Renal pelvis (tissue), 12 donors: ENCODE measurements around the gene BTBD19. TPM values are rescaled to one million over a fixed set of nuclear protein-coding genes. Genes with fewer than 3 reads are reported as not detected.
A peak's percentile ranks its signal among the peaks of the same experiment; 100 is the strongest.
"Not testable (repeated sequence)": the region's sequence is repeated elsewhere in the genome, so short reads cannot be mapped to it uniquely, and the experiment has no call there.

Experiments
- DNase-seq: peaks from one replicate; pipeline ENCODE4 v3.0.0-alpha.2; 2013
- long read RNA-seq, 16 experiments: transcript quantifications; one replicate each; lab custom pipeline, GENCODE V29; 2026
- polyA plus RNA-seq, 3 donors: library from polyadenylated mRNA; unstranded; fragments of 120-200 nt; gene quantifications; one replicate each; pipeline ENCODE4 v1.2.1, GENCODE V29; 2013; ENCODE audit not compliant: insufficient read length in 3 of 3

Gene BTBD19, protein sequence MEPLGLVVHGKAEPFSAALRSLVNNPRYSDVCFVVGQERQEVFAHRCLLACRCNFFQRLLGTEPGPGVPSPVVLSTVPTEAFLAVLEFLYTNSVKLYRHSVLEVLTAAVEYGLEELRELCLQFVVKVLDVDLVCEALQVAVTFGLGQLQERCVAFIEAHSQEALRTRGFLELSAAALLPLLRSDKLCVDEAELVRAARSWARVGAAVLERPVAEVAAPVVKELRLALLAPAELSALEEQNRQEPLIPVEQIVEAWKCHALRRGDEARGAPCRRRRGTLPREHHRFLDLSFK
- polyA plus RNA-seq = 10 to 100 TPM; 10.5 to 22.8 (median 22.7) TPM
- long read RNA-seq, donor 1 = 0 reads
- long read RNA-seq, donor 2, partial matches to known transcripts = 20 of 21 reads
- long read RNA-seq, donor 2, other reads (novel, unspliced or antisense) = 0 of 21 reads
- long read RNA-seq, donor 3, partial matches to known transcripts = 11 of 11 reads
- long read RNA-seq, donor 3, other reads (novel, unspliced or antisense) = 0 of 11 reads
- long read RNA-seq, donor 4 = 0 reads
- long read RNA-seq, donor 5 = 0 reads
- long read RNA-seq, donor 6, partial matches to known transcripts = 53 of 55 reads
- long read RNA-seq, donor 6, other reads (novel, unspliced or antisense) = 0 of 55 reads
- long read RNA-seq, donor 7, partial matches to known transcripts = 0 of 1 reads
- long read RNA-seq, donor 7, other reads (novel, unspliced or antisense) = 0 of 1 reads
- long read RNA-seq, donor 8 = 0 reads
- long read RNA-seq, donor 9, partial matches to known transcripts = 0 of 2 reads
- long read RNA-seq, donor 9, other reads (novel, unspliced or antisense) = 0 of 2 reads
- long read RNA-seq, donor 10, partial matches to known transcripts = 0 of 2 reads
- long read RNA-seq, donor 10, other reads (novel, unspliced or antisense) = 0 of 2 reads
- long read RNA-seq, donor 11 = 0 reads
- long read RNA-seq, donor 12, partial matches to known transcripts = 0 of 2 reads
- long read RNA-seq, donor 12, other reads (novel, unspliced or antisense) = 0 of 2 reads
- long read RNA-seq, donor 13, partial matches to known transcripts = 0 of 1 reads
- long read RNA-seq, donor 13, other reads (novel, unspliced or antisense) = 0 of 1 reads
- long read RNA-seq, donor 14 = 0 reads
- long read RNA-seq, donor 15, partial matches to known transcripts = 0 of 1 reads
- long read RNA-seq, donor 15, other reads (novel, unspliced or antisense) = 0 of 1 reads
- long read RNA-seq, donor 16, partial matches to known transcripts = 0 of 1 reads
- long read RNA-seq, donor 16, other reads (novel, unspliced or antisense) = 0 of 1 reads

DNA sequence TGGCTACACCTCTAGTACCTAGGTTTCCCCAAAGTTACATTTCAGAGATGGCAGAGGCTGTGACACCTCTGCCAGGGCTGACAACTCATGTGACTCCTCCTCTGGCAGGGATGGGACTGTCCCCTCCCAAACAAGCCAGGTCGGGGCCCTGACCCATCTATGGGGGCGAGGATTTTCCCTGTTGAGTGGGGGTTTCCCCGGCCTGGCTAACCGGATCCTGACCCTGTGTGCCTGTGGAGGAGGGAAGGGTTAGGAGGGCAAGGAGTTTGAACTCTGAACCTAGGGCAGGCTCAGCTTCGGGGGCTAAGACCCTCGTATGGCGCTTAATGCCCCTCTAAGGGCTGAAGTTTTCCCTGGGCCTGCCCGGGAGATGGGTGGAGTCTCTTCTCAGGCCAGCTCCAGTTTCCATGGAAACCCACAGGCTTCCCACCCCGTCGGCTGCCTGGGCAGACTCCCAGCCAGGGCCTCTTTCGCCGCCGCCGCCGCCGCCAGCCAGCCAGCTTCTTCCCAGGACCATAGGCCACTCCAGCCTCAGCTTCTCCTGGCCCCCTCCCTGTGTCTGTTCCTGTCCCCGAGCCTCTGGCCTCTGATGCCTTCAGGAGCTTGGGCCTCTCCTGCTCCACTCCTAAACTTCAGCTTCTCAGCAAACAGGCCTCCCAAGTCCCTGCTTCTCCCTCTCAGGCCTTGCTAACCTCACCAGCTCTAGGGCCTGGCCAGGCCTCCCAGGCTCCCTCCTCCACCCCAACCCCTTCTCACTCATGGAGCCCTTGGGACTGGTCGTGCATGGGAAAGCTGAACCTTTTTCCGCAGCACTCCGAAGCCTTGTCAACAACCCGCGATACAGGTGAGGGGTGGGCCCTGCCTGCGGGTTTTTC is at the start of gene BTBD19:
TSS of gene BTBD19 (plus strand) at position 461 of the 875 bp plus-strand sequence. CDS start at position 759, 298 bp downstream.
- DNase-seq = peak; percentile 90

DNA sequence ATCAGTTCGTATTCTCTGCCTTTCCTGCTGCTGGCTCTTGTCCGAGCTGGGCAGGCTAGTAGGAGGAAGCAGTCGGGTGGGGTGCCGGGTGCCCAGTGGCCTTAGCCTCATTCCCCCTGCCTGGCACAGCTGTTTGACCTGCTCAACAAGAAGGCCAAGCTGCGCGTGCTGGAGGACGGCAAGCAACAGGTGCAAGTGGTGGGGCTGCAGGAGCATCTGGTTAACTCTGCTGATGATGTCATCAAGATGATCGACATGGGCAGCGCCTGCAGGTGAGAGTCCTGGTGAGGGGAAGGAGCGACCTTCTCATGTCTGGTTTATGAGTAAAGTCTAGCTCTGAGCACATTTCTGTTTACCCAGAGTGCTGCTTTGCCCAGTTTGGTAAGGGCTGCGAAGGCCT is 49.2 kb upstream of the BTBD19 start:
- no peak for DNase-seq

DNA sequence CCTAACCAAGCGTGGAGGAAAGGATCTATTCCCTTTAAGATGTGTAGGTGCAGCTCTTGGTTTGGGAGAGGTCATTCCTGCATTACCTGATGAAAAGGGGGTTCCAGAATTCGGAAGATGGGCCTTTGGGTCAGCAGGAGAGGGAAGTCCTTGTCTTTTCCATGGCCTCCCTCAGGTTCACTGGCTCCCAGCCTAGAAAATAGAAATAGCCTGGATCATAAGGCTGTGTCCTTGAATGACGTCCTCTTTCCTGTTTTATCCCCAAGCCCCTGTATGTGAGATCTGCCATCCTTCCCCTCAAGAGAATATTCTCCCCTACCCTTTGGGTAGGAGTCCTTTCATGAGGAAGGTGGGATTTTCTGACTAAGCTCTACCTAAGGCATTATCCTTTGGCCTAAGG is 47.4 kb upstream of the BTBD19 start:
- DNase-seq = no peak

DNA sequence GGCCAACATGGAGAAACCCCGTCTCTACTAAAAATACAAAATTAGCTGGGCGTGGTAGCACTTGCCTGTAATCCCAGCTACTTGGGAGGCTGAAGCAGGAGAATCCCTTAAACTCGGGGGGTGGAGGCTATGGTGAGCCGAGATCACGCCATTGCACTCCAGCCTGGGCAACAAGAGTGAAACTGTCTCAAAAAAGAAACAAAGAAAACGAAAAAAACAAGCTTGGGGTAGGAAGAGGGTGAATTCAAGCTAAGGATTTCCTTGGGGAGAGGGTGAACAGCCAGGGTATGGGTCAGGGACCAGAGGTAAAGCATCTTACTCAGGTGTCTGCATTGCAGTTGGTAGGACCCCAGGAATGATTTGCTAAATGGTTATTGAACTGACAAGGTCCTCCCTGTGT is 41.9 kb upstream of the BTBD19 start:
- not testable (repeated sequence) for DNase-seq

DNA sequence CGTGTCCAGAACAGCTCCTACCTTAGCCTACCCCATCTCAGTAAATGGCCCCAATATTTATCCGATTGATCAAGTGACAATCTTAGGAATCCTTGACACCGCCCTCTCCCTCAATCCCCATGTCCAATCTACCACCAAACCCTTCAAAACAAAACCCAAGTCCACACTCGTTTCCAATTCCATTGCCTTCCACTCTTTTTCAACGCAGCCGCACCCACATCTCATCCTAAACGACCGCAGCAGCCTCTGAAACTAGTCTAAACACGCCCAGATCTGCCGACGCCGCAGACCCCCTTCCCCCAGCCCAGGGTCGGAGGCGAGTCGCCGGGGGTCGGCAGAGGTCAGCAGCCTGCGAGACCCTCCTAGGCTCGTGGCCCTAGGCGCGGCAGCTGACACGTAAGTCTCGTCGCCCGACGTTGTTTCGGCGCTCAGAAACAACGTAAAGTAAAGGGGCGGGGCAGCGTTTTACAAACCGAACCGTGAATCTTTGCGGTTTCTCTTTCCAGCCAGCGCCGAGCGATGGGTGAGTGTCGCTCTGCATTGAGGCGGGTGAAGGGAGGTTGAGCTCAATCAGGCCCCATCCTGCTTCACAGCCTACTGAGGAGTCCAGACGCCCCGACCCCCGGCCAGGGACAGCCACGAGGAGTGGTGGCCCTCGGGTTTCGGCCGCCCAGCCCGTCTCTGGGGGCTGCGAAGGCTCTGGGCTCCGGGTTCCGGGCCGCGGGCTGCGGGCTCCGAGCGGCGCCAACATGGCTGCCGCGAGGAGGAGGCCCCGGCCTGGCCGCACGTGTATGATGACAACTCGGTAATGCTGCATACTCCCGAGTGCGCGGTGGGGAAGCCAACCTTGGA is 33.0 kb upstream of the BTBD19 start, which contains the start of gene RPS8:
TSS of gene RPS8 (plus strand) at position 463 of the 852 bp plus-strand sequence. CDS start at position 520, 57 bp downstream.
- peak; percentile 96 for DNase-seq

DNA sequence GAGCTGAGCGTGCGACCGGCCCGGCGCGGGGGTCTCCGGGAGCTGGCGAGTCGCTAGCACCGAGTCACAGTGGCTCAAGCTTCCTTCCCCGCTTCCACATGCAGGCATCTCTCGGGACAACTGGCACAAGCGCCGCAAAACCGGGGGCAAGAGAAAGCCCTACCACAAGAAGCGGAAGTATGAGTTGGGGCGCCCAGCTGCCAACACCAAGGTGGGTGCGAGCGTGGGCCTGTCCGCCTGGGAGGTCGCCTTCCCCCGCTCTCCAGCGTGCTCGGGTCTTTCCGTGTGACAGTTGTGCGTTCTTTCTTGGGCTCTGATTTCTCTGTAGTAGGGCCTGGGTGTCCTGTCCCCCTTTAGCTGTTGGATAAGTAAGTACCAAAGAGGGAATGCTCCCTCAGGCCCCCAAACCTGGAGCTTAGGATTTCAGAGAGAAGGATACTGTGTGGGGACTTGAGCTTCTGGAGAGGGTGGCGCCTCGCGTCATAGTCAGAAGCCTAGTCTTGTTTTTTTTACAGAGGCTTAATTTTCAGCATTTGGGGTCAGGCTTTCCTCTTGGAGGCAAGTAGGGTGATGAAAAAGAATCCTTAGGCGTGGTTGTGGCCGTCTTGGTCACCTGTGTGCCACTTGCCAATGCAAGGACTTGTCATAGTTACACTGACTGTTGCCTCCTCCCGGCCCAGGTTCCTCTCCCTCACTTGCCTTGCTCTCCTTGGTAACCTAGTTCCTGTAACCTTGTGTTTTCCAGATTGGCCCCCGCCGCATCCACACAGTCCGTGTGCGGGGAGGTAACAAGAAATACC is 32.2 kb upstream of the BTBD19 start:
- DNase-seq = no peak

DNA sequence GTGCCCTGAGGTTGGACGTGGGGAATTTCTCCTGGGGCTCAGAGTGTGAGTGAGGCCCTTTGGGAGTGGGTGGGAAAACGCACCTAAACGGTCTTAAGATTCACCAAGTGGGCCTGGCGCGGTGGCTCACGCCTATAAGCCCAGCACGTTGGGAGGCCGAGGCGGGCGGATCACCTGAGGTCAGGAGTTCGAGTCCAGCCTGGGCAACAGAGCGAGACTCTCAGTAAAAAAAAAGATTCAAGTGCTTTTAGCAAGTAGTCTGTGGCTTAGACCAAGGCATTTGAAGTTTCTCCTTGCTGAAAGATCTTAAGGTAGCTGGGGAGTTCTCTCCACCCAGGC is 31.6 kb upstream of the BTBD19 start:
- DNase-seq = no peak

DNA sequence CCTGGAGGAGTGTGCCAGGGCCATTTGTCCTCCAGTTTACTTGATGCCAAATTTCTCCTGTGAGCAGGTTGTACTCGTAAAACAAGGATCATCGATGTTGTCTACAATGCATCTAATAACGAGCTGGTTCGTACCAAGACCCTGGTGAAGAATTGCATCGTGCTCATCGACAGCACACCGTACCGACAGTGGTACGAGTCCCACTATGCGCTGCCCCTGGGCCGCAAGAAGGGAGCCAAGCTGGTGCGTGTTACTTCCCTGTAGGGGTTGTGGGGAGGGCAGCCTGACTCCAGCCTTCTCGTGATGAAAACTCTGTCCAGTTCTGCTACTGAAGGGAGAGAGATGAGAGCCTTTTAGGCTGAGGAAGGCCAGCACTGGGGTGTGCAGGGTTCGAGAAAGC is 30.8 kb upstream of the BTBD19 start:
- DNase-seq = no peak

DNA sequence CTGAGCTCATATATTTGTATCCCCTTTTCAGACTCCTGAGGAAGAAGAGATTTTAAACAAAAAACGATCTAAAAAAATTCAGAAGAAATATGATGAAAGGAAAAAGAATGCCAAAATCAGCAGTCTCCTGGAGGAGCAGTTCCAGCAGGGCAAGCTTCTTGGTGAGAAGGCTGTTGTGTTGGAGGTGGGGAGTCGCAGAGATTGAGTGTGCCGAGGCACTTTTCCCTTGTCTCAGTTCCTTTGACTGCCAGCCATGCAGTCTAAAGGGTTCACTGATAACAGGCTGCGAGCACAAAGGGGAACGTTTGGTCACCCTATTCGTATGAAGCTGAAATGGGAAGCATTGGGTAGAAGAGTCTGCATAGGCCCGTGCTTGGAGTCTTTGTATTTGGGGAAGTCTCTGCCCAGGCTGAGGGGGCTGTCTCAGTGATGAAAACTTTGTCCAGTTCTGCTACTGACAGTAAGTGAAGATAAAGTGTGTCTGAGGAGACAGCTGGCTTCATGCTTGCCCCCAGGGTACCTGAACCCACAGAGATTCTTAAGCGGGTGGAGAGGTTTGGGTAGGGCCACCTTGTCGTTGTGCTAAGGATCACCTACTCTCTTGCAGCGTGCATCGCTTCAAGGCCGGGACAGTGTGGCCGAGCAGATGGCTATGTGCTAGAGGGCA is 30.2 kb upstream of the BTBD19 start:
- no peak for DNase-seq

DNA sequence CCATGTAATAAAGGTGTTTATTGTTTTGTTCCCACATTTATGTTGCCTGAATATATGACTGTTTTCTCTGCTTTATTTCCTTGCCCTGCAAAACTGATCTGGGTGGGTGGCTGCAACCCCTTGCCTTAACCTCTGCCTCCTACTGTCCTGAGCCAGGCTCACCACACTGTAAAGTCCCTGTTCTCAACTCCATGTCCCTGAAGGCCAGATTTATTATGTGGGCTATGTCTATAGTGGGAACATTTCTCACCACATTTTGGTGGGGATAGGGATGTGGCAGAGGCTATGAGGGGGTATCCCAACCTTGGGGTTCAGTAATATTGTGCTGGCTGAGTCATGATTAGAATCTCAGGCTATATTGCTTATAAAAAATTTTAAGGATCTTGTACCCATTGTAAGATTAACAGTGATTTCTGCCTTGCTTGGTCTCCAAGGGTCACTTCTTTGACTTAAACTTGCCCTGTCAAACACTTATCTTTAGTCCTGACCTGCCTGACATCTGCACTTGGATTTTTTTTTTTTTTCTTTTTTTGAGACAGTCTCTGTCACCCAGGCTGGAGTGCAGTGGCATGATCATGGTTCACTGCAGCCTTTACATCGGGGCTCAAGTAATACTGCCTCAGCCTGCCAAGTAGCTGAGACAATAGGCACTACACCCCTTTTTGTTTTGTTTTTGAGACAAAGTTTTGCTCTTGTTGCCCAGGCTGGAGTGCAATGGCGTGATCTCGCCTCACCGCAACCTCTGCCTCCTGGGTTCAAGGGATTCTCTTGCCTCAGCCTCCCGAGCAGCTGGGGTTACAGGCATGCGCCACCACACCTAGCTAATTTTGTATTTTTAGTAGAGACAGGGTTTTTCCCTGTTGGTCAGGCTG is 29.4 kb upstream of the BTBD19 start:
- no peak for DNase-seq

DNA sequence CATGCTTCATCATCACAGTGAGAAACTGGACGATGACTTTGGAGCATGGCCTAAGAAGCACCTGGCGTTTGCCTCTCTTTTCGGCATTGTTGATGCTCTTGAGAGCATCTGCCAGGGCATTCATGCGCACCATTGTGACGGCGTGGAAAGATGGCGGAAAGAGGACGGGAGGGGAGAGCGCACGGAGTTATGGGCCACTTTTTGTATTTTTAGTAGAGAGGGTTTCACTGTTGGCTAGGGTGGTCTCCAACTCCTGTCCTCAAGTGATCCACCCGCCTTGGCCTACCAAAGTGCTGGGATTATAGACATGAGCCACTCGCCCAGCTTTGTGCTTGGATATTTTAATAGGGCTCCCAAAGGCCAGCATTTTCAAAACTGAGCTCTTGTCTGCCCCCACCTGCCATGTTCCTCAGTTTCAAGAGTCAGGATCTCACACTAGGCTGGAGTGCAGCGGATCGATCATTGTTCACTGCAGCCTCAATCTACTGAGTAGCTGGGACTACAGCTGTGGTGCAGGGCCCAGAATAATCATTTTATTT is 27.7 kb upstream of the BTBD19 start:
- no peak for DNase-seq

DNA sequence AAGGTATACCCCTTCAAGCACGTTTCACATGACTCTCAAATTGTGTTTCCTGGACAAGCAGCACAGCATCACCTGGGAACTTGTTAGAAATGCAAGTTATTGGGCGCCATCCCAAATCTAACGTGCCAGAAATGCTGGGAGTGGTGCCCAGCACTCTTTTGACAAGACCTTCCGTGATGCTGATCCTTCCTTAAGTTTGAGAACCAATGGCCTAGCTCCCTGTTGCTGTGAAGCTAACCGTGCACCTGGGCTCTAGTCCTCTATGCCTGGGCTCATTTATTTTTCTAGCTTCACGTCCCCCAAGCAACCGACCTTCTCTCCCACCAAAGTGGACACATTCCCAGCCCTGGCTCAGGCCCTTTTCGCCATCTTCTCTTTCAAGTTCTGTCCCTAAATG is 24.6 kb upstream of the BTBD19 start:
- DNase-seq = no peak

DNA sequence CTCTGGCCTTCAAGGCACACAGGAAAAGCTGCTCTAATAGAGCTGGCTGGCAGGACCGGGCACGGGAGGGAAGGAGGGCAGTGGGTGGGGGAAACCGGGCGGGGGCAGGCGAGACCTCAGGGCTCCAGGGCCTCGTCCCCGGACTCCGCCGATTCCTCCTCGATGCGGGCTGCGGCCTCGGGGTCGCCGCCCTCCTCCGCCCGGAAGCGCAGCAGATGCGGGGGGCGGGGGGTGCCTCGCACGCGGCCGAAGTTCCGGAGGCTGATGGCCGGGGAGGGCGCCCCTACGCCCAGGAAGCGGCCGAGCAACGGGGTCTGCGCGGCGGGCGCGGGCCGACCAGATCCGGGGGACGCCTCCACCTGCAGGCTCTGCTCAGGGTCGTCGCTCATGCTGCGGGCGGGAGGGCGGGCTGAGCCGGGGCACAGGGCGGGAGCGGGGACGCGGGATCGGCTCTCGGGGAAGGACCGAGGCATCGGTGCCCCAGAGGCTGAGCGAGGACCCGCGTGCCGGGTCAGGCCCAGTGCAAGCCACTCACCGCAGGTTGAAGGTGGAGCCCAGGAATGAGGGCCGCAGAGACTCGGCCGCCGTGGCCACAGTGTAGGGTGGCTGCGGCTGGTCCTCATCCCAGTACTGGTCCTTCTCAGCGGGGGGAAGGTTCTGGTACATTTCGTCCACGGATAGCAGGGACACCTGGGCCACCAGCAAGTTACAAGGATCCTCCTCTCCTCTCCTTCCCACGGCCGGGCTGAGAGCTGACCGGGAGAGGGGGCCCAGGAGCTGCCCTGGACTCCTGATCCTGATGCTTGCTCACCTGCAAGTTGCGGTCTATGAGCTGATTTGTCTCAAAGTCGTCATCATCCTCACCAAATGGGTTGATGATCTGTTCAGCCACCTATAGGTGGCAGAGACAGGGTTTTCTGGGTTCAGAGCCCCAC is 24.0 kb upstream of the BTBD19 start:
- no peak for DNase-seq

DNA sequence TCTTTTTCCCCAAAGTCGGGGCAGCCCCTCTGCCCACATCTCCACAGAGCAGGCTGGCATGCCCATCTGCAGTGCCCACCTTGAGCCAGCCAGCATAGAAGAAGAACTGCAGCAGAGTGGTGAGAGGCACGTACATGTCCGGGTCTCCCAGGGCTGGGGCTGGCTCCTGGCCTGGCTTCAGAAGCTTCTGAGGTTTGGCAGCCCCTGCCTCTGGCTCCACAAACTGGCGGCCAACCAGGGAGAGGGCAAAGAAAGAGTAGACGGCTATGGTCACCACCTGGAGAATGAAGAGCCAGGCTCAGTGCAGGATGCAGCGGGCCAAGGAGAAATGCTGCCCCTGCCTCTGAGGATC is 23.3 kb upstream of the BTBD19 start:
- no peak for DNase-seq

DNA sequence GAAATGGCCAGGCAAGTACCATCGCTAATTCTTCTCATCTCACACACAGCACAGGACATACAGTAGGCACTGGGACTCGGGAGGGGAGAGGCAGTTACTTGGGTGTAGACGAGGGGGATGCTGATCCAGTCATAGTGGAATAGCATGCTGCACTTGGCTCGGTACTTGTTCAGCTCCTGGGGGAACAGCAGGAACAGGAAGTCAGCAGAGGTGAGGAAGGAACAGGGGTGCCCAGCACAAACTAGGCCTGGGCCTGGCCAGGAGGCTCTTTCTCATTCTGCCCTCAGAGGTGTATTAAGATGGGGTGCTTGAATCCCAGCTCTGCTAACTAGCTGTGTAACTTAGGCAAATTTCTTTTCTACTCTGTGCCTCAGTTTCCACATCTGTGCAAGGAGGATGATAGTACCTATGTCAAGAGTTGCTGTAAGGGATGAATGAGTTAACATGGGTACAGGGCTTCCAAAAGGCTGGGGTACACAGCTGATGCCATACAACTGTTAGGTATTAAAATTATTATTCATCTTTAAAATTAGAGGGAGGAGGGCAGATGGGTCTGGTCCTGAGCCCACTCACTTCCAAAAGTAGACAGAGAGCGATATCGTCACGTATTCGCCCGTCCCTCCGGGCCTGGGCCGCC is 22.7 kb upstream of the BTBD19 start:
- no peak for DNase-seq
